ENCODE results near the gene USH2A.

- TF ChIP-seq CTCF (IDR thresholded peaks at IDR 0.05; ENCODE audit: low read length) (no peak), EZH2phosphoT487 (IDR thresholded peaks at IDR 0.05; ENCODE audit: low read length) (no peak), EZH2 (optimal IDR thresholded peaks at IDR 0.05; ENCODE audit: low read depth, low read length) (no peak)
These were observed 280.3 kb downstream of the USH2A start for GRCh38 chr1:216142921-216143320.
